Effector memory CD4-positive, alpha-beta T cell (primary cell): ENCODE measurements around the gene SPG11.
"Not testable (repeated sequence)": the region's sequence is repeated elsewhere in the genome, so short reads cannot be mapped to it uniquely, and the experiment has no call there.

Experiments
- DNase-seq, 3 donors: peaks; one replicate each; pipeline ENCODE4 v3.0.0-alpha.2; 2020
- H3K27ac ChIP-seq: 2 replicates; pipeline ENCODE4 v1.7.0; 2013; ENCODE audit warnings: mild to moderate bottlenecking, low read length, moderate library complexity; ENCODE audit not compliant: insufficient read depth, poor library complexity, severe bottlenecking
- H3K27me3 ChIP-seq: replicated peaks from 2 replicates; pipeline ENCODE4 v1.7.0; 2013; ENCODE audit warnings: mild to moderate bottlenecking, low read length; ENCODE audit not compliant: insufficient read depth, control insufficient read depth, poor library complexity, severe bottlenecking
- H3K36me3 ChIP-seq: 2 replicates; pipeline ENCODE4 v1.7.0; 2013; ENCODE audit warnings: mild to moderate bottlenecking, low read length, moderate library complexity; ENCODE audit not compliant: control insufficient read depth, insufficient read depth
- H3K4me1 ChIP-seq: 2 replicates; pipeline ENCODE4 v1.7.0; 2013; ENCODE audit warnings: low read length, mild to moderate bottlenecking; ENCODE audit not compliant: control insufficient read depth, insufficient read depth, poor library complexity, severe bottlenecking
- H3K4me3 ChIP-seq: 2 replicates; pipeline ENCODE4 v1.7.0; 2013; ENCODE audit warnings: low read length, low read depth, mild to moderate bottlenecking; ENCODE audit not compliant: insufficient read depth, poor library complexity, severe bottlenecking
- H3K9me3 ChIP-seq: 2 replicates; pipeline ENCODE4 v1.7.0; 2013; ENCODE audit warnings: mild to moderate bottlenecking, low read length, moderate library complexity; ENCODE audit not compliant: control insufficient read depth

The SPG11 gene

GRCh38 chr15:44532689-44533088, 130.8 kb downstream of the SPG11 start:
- peaks cover 3% of the 10 kb centered on the region for H3K36me3 ChIP-seq
- no peak overlapping the region for H3K27ac ChIP-seq
- H3K4me1 ChIP-seq, result peaks cover 2% of the 10 kb centered on the region
- no peaks in the 10 kb centered on the region for H3K9me3 ChIP-seq
- no peaks in the 10 kb centered on the region for H3K27me3 ChIP-seq
- H3K4me3 ChIP-seq, result no peak overlapping the region
- DNase-seq, result no peak

GRCh38 chr15:44532275-44532674, 131.2 kb downstream of the SPG11 start:
- not testable (repeated sequence) for H3K27ac ChIP-seq, H3K4me1 ChIP-seq, H3K9me3 ChIP-seq, H3K4me3 ChIP-seq, H3K36me3 ChIP-seq, H3K27me3 ChIP-seq, DNase-seq

GRCh38 chr15:44530653-44531052, 132.8 kb downstream of the SPG11 start:
- no peaks in the 10 kb centered on the region for H3K27me3 ChIP-seq
- no peak overlapping the region for H3K4me3 ChIP-seq
- H3K36me3 ChIP-seq, result peaks cover 6% of the 10 kb centered on the region
- H3K9me3 ChIP-seq, result no peaks in the 10 kb centered on the region
- H3K4me1 ChIP-seq, result peaks cover 2% of the 10 kb centered on the region
- no peak overlapping the region for H3K27ac ChIP-seq
- DNase-seq, result no peak

GRCh38 chr15:44529864-44530604, 133.4 kb downstream of the SPG11 start:
- peaks cover under 1% of the 10 kb centered on the region for H3K4me1 ChIP-seq
- no peak overlapping the region for H3K27ac ChIP-seq
- H3K27me3 ChIP-seq, result no peaks in the 10 kb centered on the region
- no peaks in the 10 kb centered on the region for H3K9me3 ChIP-seq
- no peak overlapping the region for H3K4me3 ChIP-seq
- no peak for DNase-seq
- H3K36me3 ChIP-seq, result peaks cover 8% of the 10 kb centered on the region

GRCh38 chr15:44527241-44527640, 136.2 kb downstream of the SPG11 start:
- H3K27ac ChIP-seq, result no peak overlapping the region
- H3K9me3 ChIP-seq, result no peaks in the 10 kb centered on the region
- no peak for DNase-seq
- H3K27me3 ChIP-seq, result no peaks in the 10 kb centered on the region
- no peak overlapping the region for H3K4me3 ChIP-seq
- H3K36me3 ChIP-seq, result peaks cover 14% of the 10 kb centered on the region
- no peaks in the 10 kb centered on the region for H3K4me1 ChIP-seq

- Histone ChIP-seq H3K9me3 (no peaks in the 10 kb centered on the region), H3K27me3 (no peaks in the 10 kb centered on the region), H3K36me3 (peaks cover 21% of the 10 kb centered on the region), H3K4me1 (no peaks in the 10 kb centered on the region), H3K4me3 (no peak overlapping the region), H3K27ac (no peak overlapping the region)
- DNase-seq, result no peak
These were observed 138.4 kb downstream of the SPG11 start for GRCh38 chr15:44525018-44525417.

- Histone ChIP-seq H3K27me3 (no peaks in the 10 kb centered on the region), H3K4me3 (no peak overlapping the region), H3K4me1 (no peaks in the 10 kb centered on the region), H3K27ac (no peak overlapping the region), H3K9me3 (no peaks in the 10 kb centered on the region), H3K36me3 (peaks cover 36% of the 10 kb centered on the region)
- no peak for DNase-seq
These were observed 143.9 kb downstream of the SPG11 start for GRCh38 chr15:44519537-44519936.

- H3K27ac ChIP-seq, result no peak overlapping the region
- DNase-seq, result no peak
- H3K4me3 ChIP-seq, result no peak overlapping the region
- no peaks in the 10 kb centered on the region for H3K4me1 ChIP-seq
- H3K36me3 ChIP-seq, result peaks cover 34% of the 10 kb centered on the region
- H3K9me3 ChIP-seq, result no peaks in the 10 kb centered on the region
- no peaks in the 10 kb centered on the region for H3K27me3 ChIP-seq
These were observed 147.0 kb downstream of the SPG11 start for GRCh38 chr15:44516436-44516835.
